NCI-H2196 (cell line): Measurements from ENCODE around the gene AEN.
A peak's percentile ranks its signal among the peaks of the same experiment; 100 is the strongest.
"Not testable (repeated sequence)": the region's sequence is repeated elsewhere in the genome, so short reads cannot be mapped to it uniquely, and the experiment has no call there.

Experiments
- DNase-seq: peaks from one replicate; lab custom pipeline; 2025; ENCODE audit not compliant: unreplicated experiment; lab: John Stamatoyannopoulos, UW

AEN gene

DNA sequence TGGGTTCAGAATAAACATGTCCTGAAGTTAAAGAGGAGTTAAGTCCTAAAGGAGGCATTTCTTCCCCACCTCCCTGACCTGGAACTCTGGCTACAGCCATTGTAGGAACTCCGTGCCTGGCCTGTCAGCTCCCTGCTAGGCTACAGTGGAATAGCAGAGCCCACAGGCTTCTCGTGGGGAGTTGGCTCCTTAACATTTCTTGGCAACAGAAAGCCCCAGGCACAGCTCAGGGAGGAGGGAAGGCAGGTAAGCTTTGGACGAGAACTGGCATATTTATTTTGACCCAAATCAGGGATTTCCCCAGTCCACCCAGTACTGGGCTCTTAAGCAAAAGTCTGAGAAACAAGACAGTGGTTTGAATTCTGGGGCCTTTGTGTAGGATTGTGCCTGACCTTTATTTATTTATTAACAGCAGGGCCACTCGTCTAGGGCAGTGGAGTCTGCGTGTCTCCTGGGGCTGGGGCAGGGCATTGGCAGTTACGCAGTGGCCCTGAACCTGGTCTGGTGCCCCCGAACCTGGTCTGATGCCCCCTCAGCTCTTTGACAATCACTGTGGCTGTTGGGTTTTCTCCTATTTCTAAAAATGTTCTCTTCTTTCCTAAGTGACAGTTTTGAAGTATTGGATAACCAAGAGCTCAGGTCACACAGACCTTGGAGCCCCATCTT is 9.8 kb downstream of the AEN start:
- DNase-seq, result no peak

DNA sequence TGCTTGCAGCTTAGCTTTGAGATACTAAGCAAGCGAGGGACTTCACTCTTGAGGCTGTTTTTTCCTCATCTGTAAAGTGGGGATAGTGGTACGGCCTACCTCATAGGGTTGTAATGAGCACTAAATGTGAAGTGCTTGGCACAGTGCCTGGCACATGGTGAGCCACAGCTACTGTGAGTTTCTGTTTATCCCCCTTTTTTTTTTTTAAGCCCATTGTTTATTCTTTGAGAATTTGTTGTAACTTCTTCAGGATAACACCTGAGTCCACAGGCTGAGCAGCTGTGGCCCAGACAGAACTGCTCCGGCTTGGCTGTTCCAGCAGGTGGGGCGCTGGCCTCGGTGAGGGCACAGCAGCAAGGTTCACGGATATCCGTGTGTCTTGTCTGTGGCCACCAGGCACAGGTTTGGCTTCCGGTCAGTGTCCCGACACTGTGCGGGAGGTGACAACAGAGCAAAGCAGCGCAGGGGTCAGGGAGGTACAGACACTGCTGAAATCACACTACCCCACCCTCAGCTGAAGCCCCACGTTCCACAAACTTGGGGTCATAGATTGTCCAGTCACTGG is 10.4 kb downstream of the AEN start:
- DNase-seq, result no peak

DNA sequence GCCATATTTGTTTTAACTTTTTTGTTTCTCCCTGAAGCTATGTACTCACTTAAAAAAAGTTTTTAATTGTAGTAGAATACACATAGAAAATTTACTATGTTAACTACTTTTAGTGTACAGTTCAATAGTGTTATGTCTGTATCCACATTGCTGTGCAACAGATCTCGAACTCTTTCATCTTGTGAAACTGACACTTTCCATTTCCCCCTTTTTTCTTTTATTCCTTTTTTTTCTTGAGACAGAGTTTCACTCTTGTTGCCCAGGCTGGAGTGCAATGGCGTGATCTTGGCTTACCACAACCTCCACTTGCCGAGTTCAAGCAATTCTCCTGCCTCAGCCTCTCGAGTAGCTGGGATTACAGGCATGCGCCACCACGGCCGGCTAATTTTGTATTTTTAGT is 11.7 kb downstream of the AEN start:
- DNase-seq, result not testable (repeated sequence)

DNA sequence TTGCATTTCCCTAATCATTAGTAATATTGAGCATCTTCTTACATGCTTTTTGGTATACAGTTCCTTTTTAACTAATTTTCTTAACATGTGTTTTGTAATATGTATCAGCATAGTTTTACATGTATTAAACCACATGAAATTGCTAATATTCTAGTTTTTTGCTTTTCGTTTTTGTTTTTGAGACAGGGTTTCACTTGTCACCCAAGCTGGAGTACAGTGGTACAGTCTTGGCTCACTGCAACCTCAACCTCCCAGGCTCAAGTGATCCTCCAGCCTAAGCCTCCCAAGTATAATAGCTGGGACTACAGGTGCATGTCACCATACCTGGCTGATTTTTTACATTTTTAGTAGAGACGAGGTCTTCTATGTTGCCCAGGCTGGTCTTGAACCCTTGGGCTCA is 13.3 kb downstream of the AEN start:
- DNase-seq, result no peak

DNA sequence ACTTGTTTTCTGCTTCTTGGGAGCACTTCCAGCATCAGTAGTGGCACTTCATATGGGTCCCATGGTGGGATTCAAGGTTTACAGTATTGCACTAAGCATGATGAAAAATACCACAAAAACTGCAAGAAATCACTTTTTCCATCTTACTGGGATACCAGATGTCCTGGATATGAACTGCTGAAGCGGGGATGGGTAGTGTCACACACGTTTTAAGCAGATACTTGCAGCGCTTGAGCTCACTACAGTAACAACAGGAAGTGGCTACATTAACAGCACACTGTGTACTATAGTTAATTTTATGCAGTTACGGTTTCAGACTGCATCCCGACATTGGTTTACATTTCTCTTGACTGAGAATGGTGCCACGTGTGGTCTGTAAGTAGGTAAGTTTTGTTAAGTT is 14.2 kb downstream of the AEN start:
- DNase-seq, result no peak

DNA sequence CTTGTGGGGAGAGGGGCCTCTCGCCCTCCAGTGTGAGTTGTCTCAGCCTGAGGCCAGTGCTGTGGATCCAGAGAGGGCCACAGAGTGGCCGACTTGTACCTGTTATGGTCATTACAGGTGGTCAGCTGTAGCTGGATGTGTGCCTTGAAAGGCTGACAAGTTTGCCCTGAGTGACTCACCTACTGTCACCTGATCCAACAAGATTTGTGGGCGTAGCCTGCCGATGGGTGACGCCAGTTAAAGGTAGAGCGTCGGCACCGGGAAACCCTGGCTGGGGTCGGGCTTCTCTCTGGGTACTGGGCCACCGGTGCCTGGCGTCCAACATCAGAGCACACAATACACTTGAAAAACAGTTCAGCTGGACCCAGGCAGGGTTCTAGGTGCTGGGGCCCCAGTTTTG is 14.9 kb downstream of the AEN start:
- peak; percentile 11 for DNase-seq

DNA sequence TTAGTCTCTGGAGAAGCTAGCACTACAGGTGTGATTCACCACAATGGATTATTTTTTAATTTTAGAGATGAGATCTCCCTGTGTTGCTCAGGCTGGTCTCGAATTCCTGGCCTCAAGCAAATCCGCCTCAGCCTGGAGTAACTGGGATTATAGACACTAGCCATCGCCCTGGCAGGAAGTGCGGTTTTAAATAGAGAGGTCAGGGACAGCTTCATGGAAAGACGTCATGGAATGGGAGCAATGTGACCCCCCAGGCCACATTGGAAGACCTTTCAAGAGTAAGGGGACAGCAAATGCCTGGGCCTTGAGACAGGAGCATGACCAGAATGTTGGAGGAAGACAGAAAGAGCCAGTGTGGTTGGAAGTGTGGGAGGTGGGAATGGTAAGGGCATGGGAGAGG is 15.5 kb downstream of the AEN start:
- DNase-seq, result no peak

DNA sequence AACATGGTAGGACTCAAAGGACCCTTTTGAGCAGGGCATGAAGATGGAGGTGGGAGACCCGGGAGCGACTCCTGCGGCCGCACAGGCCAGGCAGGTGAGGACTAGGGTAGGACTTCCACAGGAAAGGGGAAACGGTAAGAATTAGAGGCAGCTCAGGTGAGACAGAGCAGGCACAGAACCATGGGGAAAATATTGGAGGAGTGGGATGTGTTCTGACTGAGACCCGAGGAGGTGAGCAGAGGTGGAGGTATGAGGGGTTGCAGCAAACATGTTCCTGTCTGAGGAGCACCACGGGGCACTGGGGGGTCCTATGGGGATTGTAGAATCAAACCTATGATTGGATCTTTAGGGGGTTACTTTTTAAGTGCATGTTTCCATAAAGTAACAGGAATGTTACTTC is 16.3 kb downstream of the AEN start:
- DNase-seq, result no peak

DNA sequence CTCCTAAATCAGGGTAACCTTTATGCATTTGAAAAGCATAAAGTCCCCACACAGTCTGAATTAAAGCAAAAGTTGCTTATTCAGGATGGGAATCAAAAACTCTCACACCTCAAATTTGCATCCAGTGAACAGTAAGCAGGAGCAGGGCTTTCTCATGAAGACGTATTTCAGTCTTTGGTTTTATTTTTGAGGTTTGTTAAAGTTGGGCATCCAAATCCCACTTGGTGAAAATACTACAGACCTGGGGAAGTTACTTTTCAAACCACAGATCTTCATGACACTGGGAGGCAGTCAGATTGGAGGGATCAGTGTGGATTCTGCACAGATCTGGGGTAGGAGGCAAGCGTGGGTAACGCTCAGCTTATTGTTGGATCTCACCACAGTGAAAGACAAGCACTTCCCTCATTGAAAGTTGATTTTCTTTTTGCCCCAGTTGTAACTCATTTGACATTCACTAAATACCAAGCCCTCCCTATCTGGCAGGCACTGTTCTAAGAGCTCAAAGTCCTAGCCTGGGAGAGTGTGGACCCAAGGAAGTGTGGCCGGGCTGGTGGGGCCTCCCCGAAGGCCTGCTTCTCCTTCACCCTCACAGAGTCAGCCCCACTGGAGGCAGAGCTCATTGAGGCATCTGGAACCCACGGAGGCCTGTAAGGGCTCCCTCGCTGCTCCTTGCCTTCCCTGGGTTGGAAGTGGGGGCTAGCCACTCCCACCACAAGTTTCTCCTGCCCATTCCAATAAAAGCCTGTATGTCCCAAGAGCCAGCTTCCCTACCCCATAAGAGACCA is 16.9 kb downstream of the AEN start:
- no peak for DNase-seq

DNA sequence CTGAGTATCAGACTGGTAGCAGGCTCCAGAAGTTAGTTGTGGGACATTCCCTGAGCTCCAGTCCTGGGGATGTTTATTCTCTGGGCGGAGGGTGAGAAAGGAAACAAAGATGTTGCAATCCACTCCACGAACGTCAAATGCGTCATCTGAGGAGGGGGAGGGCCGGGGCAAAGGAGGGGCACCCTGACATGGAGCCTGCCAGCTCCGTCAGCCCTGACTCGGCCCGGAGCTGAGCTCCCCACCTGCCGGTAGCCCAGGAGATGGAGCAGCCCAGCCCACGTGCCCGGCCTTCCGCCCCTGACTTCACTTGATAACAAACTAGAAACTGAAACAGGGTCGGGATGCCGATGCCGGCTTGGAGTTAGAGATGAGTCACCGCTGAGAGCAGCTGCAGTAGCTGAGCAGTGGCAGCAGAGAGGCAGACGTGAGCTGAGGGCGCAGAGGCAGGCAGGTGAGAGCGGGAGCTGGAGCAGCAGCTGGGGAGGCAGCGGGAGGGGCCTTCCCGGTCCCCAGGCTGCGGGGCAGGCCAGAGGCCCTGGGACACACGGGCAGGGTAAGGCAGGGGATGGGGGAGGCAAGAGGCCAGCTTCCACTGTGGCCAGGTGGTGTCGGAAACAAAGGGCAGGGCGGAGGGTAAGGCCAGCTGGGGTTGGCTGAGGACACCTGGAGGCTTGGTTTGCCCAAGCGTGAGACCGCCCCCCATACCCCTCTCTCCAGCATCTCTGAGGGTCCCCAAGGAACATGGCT is 17.7 kb downstream of the AEN start, which contains the start of gene ISG20:
ISG20 (plus strand) TSS at position 391 of the 747 bp plus-strand sequence; CDS start at position 742, 351 bp downstream.
- DNase-seq, result peak; percentile 84

DNA sequence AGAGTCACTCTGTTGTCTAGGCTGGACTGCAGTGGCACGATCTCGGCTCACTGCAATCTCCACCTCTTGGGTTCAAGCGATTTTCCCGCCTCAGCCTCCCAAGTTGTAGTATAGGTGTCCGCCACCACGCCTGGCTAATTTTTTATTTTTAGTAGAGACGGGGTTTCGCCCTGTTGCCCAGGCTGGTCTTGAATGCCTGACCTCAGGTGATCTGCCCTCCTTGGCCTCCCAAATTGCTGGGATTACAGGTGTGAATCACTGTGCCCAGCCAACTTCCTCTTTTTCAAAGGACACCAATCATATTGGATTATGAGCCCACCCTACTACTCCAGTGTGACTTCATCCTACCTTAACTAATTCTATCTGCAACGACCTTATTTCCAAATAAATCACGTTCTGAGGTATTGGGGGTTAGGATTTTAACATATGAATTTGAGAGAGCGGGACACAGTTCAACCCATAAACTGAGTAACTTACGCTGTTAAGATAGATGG is 20.9 kb downstream of the AEN start:
- no peak for DNase-seq

DNA sequence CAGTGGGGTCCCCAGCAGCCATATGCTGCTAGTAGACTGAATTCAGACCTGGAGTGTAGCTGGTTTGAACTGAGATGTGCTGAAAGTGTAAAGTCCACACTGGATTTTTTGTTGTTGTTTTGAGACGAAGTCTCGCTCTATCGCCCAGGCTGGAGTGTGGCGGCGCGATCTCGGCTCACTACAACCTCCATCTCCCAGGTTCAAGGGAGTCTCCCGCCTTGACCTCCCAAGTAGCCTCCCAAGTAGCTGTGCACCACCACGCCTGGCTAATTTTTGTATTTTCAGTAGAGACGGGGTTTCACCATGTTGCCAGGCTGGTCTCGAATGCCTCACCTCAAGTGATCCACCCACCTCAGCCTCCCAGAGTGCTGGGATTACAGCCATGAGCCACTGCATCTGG is 21.4 kb downstream of the AEN start:
- DNase-seq, result not testable (repeated sequence)

DNA sequence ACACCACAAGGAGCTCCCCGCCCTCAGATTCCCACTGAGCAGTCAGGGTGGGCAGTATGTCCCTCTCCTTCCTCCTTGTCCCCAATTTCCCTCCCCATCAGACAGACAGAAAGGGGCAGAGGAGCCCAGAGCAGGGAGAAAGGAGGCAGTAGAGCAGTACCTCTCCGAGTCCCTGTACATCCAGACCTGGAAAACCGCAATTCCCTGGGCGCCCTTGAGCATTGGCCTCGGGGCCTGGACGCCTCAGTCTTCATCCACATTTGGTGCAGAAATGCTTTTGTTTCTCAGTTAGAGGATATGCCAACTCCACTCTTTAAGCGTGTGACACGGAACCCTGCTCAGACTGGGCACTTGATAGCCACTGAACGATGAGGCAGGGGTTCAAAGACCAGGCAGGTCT is 23.6 kb downstream of the AEN start:
- no peak for DNase-seq

DNA sequence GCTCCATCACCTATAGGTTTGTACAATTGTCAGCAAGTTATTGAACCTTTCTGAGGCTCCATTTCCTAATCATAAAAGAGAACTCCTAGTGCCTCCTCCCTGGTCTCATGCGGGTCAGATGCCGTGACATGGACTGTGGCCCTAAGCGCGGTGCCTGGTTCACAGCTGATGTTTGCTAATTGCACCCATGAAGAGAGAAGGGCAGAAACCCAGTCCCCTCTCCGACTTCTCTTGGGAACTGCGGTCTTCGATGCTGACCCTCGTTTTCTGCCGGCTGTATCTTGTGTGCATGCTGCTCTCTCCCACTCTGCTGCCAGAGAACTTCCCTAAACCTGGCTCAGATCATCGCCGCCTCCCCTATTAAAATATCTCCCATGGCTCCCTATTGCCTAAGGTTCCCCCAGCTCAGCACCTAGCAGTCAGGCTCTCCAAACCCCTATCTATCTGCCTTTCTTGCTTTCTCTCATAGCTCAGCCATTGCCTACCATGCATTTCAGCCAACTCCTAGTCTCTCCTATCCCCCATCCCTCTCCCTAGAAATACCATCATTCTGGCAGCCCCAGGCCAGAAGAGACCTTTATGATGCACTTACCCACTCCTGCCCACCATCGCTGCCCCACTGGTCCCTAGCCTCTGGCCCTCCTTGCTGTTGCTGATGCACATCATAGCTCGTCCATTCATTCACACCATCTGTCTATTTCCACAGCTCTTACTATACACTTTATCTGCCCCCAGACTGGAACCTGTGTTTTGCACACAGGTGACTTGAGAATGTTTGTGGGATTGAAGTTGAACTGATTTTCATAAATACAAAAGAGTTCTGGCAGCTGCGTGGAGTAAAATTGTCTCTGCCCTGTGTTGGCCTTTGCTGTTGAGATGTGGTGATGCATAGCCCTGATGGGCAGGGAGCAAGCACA is 24.3 kb downstream of the AEN start:
- no peak for DNase-seq

DNA sequence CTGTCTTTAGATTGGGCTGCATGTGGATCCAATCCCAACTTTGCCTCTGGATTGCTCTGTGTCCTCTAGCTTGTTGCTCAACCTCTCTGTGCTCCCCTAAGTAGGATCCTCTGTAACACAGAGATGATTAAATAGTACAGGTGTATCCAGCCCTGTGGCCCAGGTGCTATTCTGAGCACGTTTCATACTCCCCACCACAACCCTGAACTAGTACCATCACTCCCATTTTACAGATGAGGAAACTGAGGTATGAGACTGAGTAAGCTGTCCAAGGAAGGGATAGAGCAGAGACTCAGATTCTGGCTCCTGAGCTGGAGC is 24.9 kb downstream of the AEN start:
- DNase-seq, result no peak

DNA sequence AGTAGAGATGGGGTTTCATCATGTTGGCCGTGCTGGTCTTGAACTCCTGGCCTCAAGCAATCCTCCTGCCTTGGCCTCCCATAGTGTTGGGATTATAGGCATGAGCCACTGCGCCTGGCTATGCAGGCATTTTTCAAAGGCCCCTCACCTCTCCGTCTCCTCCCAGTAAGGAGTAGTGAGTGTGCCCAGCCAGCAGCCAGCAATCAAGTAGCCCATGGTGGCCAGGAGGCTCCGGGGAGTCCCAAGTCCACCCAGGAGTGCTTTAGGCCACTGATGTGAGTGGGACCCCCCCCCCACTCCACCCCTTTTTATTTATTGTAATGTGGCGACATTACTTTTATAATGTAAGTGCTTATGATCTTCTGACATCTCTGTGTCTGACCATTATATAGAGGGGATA is 25.8 kb downstream of the AEN start:
- DNase-seq, result no peak

DNA sequence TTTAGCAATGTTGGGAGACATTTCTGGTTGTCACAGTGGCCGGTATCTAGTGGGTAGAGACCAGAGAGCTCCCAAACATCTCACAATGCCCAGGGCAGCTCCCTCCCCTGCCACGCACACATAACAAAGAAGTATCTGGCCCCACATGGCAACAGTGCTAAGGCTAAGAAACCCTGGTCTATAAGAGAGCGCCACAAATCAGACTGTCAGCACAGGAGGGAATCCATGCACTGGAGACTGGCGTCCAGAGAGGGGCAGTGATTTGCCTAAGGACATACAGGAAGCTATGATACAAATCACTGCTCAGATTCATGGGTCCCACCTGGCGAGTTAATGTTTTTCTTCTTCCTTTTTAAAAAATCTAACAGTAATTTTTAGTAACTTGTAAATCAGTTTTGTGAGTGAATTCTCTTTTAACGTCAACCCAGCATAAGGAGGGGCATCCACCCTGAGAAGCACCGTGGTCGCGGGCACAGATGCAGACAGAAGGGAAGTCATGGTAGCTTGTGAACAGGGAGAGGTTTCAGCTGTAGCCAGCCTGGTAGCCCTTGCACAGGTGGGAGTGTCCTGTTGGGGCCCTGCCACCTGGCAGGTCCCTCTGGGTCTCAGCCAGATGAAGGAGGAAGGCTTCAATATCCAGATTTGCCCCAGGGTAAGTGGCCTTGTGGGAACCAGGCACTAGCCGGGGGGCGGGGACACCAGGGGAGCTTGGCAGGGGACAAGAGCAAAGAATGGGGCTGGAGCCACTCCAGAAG is 26.4 kb downstream of the AEN start:
- peak; percentile 5 for DNase-seq

DNA sequence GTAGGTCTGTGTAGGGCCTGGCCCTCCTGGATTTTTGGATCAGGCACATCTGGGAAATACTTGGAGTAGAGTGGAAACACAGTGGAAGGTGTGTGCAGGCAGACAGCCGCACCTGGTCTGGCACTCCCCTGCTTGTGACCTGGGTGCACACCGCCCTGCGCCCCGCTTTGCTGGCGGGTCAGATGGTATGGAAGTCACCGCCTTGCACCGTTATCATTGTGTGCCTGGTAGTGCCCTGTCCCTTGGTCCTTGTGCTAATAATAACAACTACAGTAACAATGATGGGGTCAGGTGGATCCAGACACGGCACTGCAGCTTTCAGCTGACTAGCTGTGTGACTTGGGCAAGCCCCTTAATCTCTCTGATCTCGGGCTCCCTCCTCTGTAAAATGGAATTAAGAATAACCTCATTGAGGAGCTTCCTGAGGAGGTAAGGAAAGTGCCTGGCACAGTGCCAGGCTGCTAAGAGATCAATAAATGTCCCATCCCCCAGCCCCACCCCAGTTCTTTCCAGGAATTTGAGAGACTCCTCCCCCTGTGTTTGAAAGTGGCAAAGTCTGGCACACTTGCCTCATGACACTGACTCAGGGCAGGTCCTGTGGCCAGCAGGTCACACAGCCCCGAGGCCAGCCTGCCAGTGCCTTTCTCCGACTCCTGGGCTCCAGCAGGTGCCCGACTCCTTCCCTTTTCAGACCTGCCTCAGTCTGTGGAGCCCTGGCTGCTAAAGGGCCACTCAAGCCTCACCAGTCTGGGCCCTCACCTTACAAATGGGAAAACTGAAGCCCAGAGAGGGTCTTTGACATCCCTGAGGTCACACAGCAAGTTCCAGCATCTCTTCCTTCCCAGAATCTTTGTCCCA is 27.4 kb downstream of the AEN start:
- DNase-seq, result no peak

DNA sequence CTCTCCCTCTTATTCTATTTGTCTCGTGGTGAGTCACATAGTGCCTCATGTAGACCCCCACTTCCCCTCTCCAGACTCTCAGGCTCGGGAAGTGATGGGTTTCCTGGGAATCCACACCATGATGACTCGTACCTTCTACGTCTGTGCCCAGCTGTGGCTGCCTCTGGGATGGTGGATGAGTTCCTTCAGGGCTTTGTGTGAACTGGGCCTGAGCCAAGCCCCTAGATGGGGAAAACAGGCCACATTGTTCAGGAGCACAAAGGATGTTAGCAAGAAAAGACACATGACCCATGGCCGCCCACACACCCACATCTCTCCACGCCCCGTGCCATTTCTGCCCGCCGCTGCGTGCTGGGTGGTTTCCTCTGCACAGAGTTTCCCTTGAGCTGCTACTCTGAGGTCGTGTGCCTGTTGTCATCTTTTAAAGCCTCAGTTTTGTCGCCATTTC is 28.2 kb downstream of the AEN start:
- no peak for DNase-seq
